HG02588 (cell line): ENCODE measurements around the gene IL12B.
A peak's percentile ranks its signal among the peaks of the same experiment; 100 is the strongest.
"Not testable (repeated sequence)": the region's sequence is repeated elsewhere in the genome, so short reads cannot be mapped to it uniquely, and the experiment has no call there.

ENCODE experiments used
- ATAC-seq: cut with Tn5 transposase; IDR thresholded peaks from one replicate; pipeline ENCODE4 v1.9.1; 2021; ENCODE audit warnings: mild to moderate bottlenecking, moderate library complexity; ENCODE audit not compliant: unreplicated experiment

IL12B gene

GRCh38 chr5:159333545-159333925 lies 3.2 kb upstream of the IL12B start:
- ATAC-seq, result no peak

GRCh38 chr5:159332800-159333544 lies 2.7 kb upstream of the IL12B start:
- ATAC-seq, result peak; percentile 31

- peak; percentile 59 for ATAC-seq
Observed at GRCh38 chr5:159331093-159331973, 1.0 kb upstream of the IL12B start.

GRCh38 chr5:159324986-159325385 lies 5.3 kb downstream of the IL12B start:
- ATAC-seq, result no peak

GRCh38 chr5:159324102-159324755 lies 6.1 kb downstream of the IL12B start:
- ATAC-seq, result no peak

- peak; percentile 70 for ATAC-seq
Observed at GRCh38 chr5:159322180-159322579, 8.1 kb downstream of the IL12B start.

GRCh38 chr5:159319832-159320231 lies 10.5 kb downstream of the IL12B start:
- no peak for ATAC-seq

- ATAC-seq, result no peak
Observed at GRCh38 chr5:159319363-159319762, 10.9 kb downstream of the IL12B start.

GRCh38 chr5:159318448-159318847 lies 11.8 kb downstream of the IL12B start:
- no peak for ATAC-seq

GRCh38 chr5:159317849-159318248 lies 12.4 kb downstream of the IL12B start:
- ATAC-seq, result no peak

GRCh38 chr5:159316519-159317383 lies 13.5 kb downstream of the IL12B start:
- ATAC-seq, result peak; percentile 68

- no peak for ATAC-seq
Observed at GRCh38 chr5:159313197-159313596, 17.1 kb downstream of the IL12B start.

- ATAC-seq, result no peak
Observed at GRCh38 chr5:159311063-159311462, 19.2 kb downstream of the IL12B start.

GRCh38 chr5:159310511-159310910 lies 19.8 kb downstream of the IL12B start:
- ATAC-seq, result peak; percentile 59

- no peak for ATAC-seq
Observed at GRCh38 chr5:159309689-159310433, 20.4 kb downstream of the IL12B start.

GRCh38 chr5:159304961-159305595 lies 25.2 kb downstream of the IL12B start:
- ATAC-seq, result no peak

- no peak for ATAC-seq
Observed at GRCh38 chr5:159303286-159303685, 27.0 kb downstream of the IL12B start.

GRCh38 chr5:159301929-159302860 lies 28.1 kb downstream of the IL12B start:
- not testable (repeated sequence) for ATAC-seq
